H9 (cell line): Measurements from ENCODE around the gene CDKL1. TPM values are rescaled to one million over a fixed set of nuclear protein-coding genes. Genes with fewer than 3 reads are reported as not detected.

Experiments
- DNase-seq: peaks from one replicate; pipeline ENCODE4 v3.0.0-alpha.2; 2017
- H2AFZ ChIP-seq: one replicate; pipeline ENCODE4 v1.6.1; 2013; ENCODE audit warnings: mild to moderate bottlenecking, low read length, control low read depth, moderate library complexity
- H2AK5ac ChIP-seq: 2 replicates; pipeline ENCODE4 v1.6.1; 2013; ENCODE audit warnings: low read length, control low read depth, mixed read lengths; ENCODE audit not compliant: insufficient read length
- H2BK120ac ChIP-seq: one replicate; pipeline ENCODE4 v1.6.1; 2013; ENCODE audit warnings: low read depth, mild to moderate bottlenecking, low read length, control low read depth, inconsistent platforms; ENCODE audit not compliant: poor library complexity, severe bottlenecking
- H2BK12ac ChIP-seq: 2 replicates; pipeline ENCODE4 v1.6.1; 2013; ENCODE audit warnings: low read length, control low read depth, mixed read lengths, low read depth; ENCODE audit not compliant: insufficient read length
- H2BK15ac ChIP-seq: 2 replicates; pipeline ENCODE4 v1.6.1; 2013; ENCODE audit warnings: low read depth, low read length, control low read depth
- H2BK20ac ChIP-seq: one replicate; pipeline ENCODE4 v1.6.1; 2013; ENCODE audit warnings: low read depth, mild to moderate bottlenecking, low read length, control low read depth, inconsistent platforms; ENCODE audit not compliant: poor library complexity, severe bottlenecking
- H2BK5ac ChIP-seq: 2 replicates; pipeline ENCODE4 v1.6.1; 2013; ENCODE audit warnings: low read length, control low read depth, mixed read lengths; ENCODE audit not compliant: insufficient read length
- H3K14ac ChIP-seq: 2 replicates; pipeline ENCODE4 v1.6.1; 2013; ENCODE audit warnings: low read length, control low read depth; ENCODE audit not compliant: insufficient read depth
- H3K18ac ChIP-seq: 2 replicates; pipeline ENCODE4 v1.6.1; 2013; ENCODE audit warnings: low read depth, mild to moderate bottlenecking, mixed read lengths, low read length, control low read depth; ENCODE audit not compliant: insufficient read length
- H3K23ac ChIP-seq: 2 replicates; pipeline ENCODE4 v1.6.1; 2013; ENCODE audit warnings: low read length, control low read depth, mixed read lengths, low read depth; ENCODE audit not compliant: insufficient read length
- H3K23me2 ChIP-seq: 2 replicates; pipeline ENCODE4 v1.6.1; 2013; ENCODE audit warnings: low read depth, mild to moderate bottlenecking, mixed read lengths, low read length, control low read depth; ENCODE audit not compliant: insufficient read length, poor library complexity, severe bottlenecking
- H3K27ac ChIP-seq: 2 replicates; pipeline ENCODE4 v1.5.1; 2013; ENCODE audit warnings: low read length, control low read depth, mixed read lengths, low read depth; ENCODE audit not compliant: insufficient read length
- H3K27me3 ChIP-seq: 2 replicates; pipeline ENCODE4 v1.6.1; 2013; ENCODE audit warnings: low read length, control low read depth, inconsistent platforms; ENCODE audit not compliant: insufficient read depth
- H3K4ac ChIP-seq: 2 replicates; pipeline ENCODE4 v1.6.1; 2013; ENCODE audit warnings: low read depth, mild to moderate bottlenecking, control low read depth, inconsistent platforms, low read length, moderate library complexity
- H3K4me1 ChIP-seq: 2 replicates; pipeline ENCODE4 v1.6.1; 2013; ENCODE audit warnings: low read length, control low read depth, inconsistent platforms; ENCODE audit not compliant: insufficient read depth
- H3K4me2 ChIP-seq: 2 replicates; pipeline ENCODE4 v1.6.1; 2013; ENCODE audit warnings: low read length, control low read depth, mixed read lengths; ENCODE audit not compliant: insufficient read length, insufficient read depth
- H3K56ac ChIP-seq: 2 replicates; pipeline ENCODE4 v1.6.1; 2013; ENCODE audit warnings: low read depth, mild to moderate bottlenecking, mixed read lengths, low read length, control low read depth; ENCODE audit not compliant: insufficient read length
- H3K79me1 ChIP-seq: 2 replicates; pipeline ENCODE4 v1.6.1; 2013; ENCODE audit warnings: low read depth, mild to moderate bottlenecking, moderate library complexity, low read length, control low read depth, inconsistent platforms; ENCODE audit not compliant: insufficient read depth, poor library complexity, severe bottlenecking
- H3K79me2 ChIP-seq: 2 replicates; pipeline ENCODE4 v1.6.1; 2013; ENCODE audit warnings: low read length, control low read depth, inconsistent platforms; ENCODE audit not compliant: insufficient read depth
- H3K9ac ChIP-seq: 2 replicates; pipeline ENCODE4 v1.6.1; 2013; ENCODE audit warnings: low read length, control low read depth, mixed read lengths; ENCODE audit not compliant: insufficient read length; ENCODE audit errors: extremely low read depth
- H3K9me3 ChIP-seq: one replicate; pipeline ENCODE4 v1.6.1; 2013; ENCODE audit warnings: low read depth, low read length, inconsistent platforms; ENCODE audit not compliant: control insufficient read depth
- H3T11ph ChIP-seq: one replicate; pipeline ENCODE4 v1.6.1; 2013; ENCODE audit warnings: mild to moderate bottlenecking, low read length, control low read depth, inconsistent platforms
- H4K20me1 ChIP-seq: one replicate; pipeline ENCODE4 v1.6.1; 2013; ENCODE audit not compliant: control insufficient read depth, insufficient read length, insufficient read depth
- H4K5ac ChIP-seq: 2 replicates; pipeline ENCODE4 v1.6.1; 2013; ENCODE audit warnings: low read depth, mild to moderate bottlenecking, mixed read lengths, low read length, control low read depth; ENCODE audit not compliant: insufficient read length
- H4K8ac ChIP-seq: replicated peaks from 2 replicates; pipeline ENCODE4 v1.6.1; 2013; ENCODE audit warnings: low read length, control low read depth, mixed read lengths, low read depth; ENCODE audit not compliant: insufficient read length
- H4K91ac ChIP-seq: 2 replicates; pipeline ENCODE4 v1.6.1; 2013; ENCODE audit warnings: low read depth, mild to moderate bottlenecking, moderate library complexity, mixed read lengths, low read length, control low read depth; ENCODE audit not compliant: insufficient read length
- H3K27ac Mint-ChIP-seq, 3 experiments: 2 replicates in 2 of 3; 3 replicates in 1 of 3; pipeline ENCODE4 v1.8.0; 2020 to 2021; ENCODE audit warnings: mixed read lengths in 3 of 3, mild to moderate bottlenecking in 1 of 3, moderate library complexity in 1 of 3
- H3K27me3 Mint-ChIP-seq: 2 replicates; pipeline ENCODE4 v1.8.0; 2021; ENCODE audit warnings: low read depth, mild to moderate bottlenecking, moderate library complexity, mixed read lengths
- H3K36me3 Mint-ChIP-seq, 3 experiments: 2 replicates in 2 of 3; 3 replicates in 1 of 3; pipeline ENCODE4 v1.8.0; 2020 to 2021; ENCODE audit warnings: low read depth in 3 of 3, mixed read lengths in 3 of 3; ENCODE audit not compliant: insufficient read depth in 1 of 3
- H3K4me1 Mint-ChIP-seq, 2 experiments: 2 replicates each; pipeline ENCODE4 v1.8.0; 2020; ENCODE audit warnings: mixed read lengths in 2 of 2
- H3K4me3 Mint-ChIP-seq, 2 experiments: 2 replicates in 1 of 2; 3 replicates in 1 of 2; pipeline ENCODE4 v1.8.0; 2020 to 2021; ENCODE audit warnings: mild to moderate bottlenecking in 2 of 2, mixed read lengths in 2 of 2, moderate library complexity in 1 of 2
- H3K9me3 Mint-ChIP-seq, 2 experiments: 2 replicates in 1 of 2; 3 replicates in 1 of 2; pipeline ENCODE4 v1.8.0; 2020; ENCODE audit warnings: mild to moderate bottlenecking in 2 of 2, mixed read lengths in 2 of 2, moderate library complexity in 1 of 2
- CTCF ChIP-seq: fragments of 200-600 bp; sonication (generic); conservative IDR thresholded peaks from 3 replicates; pipeline ENCODE4 v1.8.0; 2021; ENCODE audit warnings: antibody characterized with exemption, mild to moderate bottlenecking
- WGBS: extraction: QIAGEN DNeasy Blood & Tissue Kit; methylation state at CpG from one replicate; pipeline ENCODE4 v1.1.7; 2013; ENCODE audit warnings: missing lambda C conversion rate, low lambda C conversion rate, mixed read lengths; ENCODE audit not compliant: insufficient read length; ENCODE audit errors: extremely low coverage; 5-methylcytosine and 5-hydroxymethylcytosine counted together
- total RNA-seq: library from RNA; stranded (reverse); gene quantifications from 2 replicates; pipeline ENCODE4 v1.2.1, GENCODE V29; 2021

Gene CDKL1
- total RNA-seq, 1 experiment from 2014 or later = 0.72 TPM

GRCh38 chr14:50377550-50378085 lies 19.1 kb downstream of the CDKL1 start:
- Histone ChIP-seq H3K9ac (no peak overlapping the region), H2AK5ac (no peak overlapping the region), H3K4me1 (no peaks in the 10 kb centered on the region), H4K91ac (no peak overlapping the region), H4K8ac (no peak overlapping the region), H3K27me3 (no peaks in the 10 kb centered on the region), H3T11ph (no peak overlapping the region), H3K4me2 (no peak overlapping the region), H2BK120ac (no peak overlapping the region), H4K5ac (no peak overlapping the region), H3K27ac (no peak overlapping the region), H2AFZ (no peak overlapping the region), H2BK12ac (no peak overlapping the region), H3K14ac (no peak overlapping the region), H3K9me3 (no peaks in the 10 kb centered on the region), H3K18ac (no peak overlapping the region), H4K20me1 (no peaks in the 10 kb centered on the region), H3K79me1 (no peaks in the 10 kb centered on the region), H3K23me2 (no peaks in the 10 kb centered on the region), H3K4ac (no peak overlapping the region), H3K79me2 (no peaks in the 10 kb centered on the region), H2BK20ac (no peak overlapping the region), H3K56ac (no peak overlapping the region), H3K23ac (no peak overlapping the region), H2BK15ac (no peak overlapping the region), H2BK5ac (no peak overlapping the region)
- Mint-ChIP-seq H3K9me3 (no peaks in the 10 kb centered on the region), H3K4me3 (no peak overlapping the region), H3K27me3 (peaks cover 4% of the 10 kb centered on the region; the same call in 1 of the 2 replicates), H3K36me3 (no peaks in the 10 kb centered on the region), H3K27ac (no peak overlapping the region), H3K4me1 (no peaks in the 10 kb centered on the region)
- WGBS = no CpG with 5 or more reads among the region's 4 CpGs
- TF ChIP-seq CTCF = no peak
- DNase-seq = no peak
